Neural cell (in vitro differentiated cells): ENCODE measurements around the gene FAM168B. TPM values are rescaled to one million over a fixed set of nuclear protein-coding genes. Genes with fewer than 3 reads are reported as not detected.
"Not testable (repeated sequence)": the region's sequence is repeated elsewhere in the genome, so short reads cannot be mapped to it uniquely, and the experiment has no call there.

Source experiments
- H2AFZ ChIP-seq: fragments of 200-600, 300-800 bp; sonication (generic), shearing (Covaris generic); 2 replicates; pipeline ENCODE4 v1.6.0; 2014; ENCODE audit warnings: low read depth, mild to moderate bottlenecking, antibody characterized with exemption, low read length, moderate library complexity
- H3F3A ChIP-seq: fragments of 200-600 bp; shearing (Covaris generic); 2 replicates; pipeline ENCODE4 v1.6.1; 2016; ENCODE audit warnings: mild to moderate bottlenecking, moderate library complexity, mixed read lengths, antibody characterized with exemption, low read length; ENCODE audit not compliant: insufficient read depth, poor library complexity, severe bottlenecking
- H3K27ac ChIP-seq: fragments of 200-600, 300-800 bp; sonication (generic), shearing (Covaris generic); 2 replicates; pipeline ENCODE4 v1.5.1; 2014; ENCODE audit warnings: mild to moderate bottlenecking, low read length, moderate library complexity
- H3K27me3 ChIP-seq: fragments of 300-800, 200-600 bp; sonication (generic), shearing (Covaris generic); 2 replicates; pipeline ENCODE4 v1.6.0; 2014; ENCODE audit warnings: mild to moderate bottlenecking, low read depth, low read length, moderate library complexity; ENCODE audit not compliant: insufficient read depth
- H3K36me3 ChIP-seq: fragments of 300-800, 200-600 bp; sonication (generic), shearing (Covaris generic); 2 replicates; pipeline ENCODE4 v1.5.1; 2014; ENCODE audit warnings: mild to moderate bottlenecking, antibody characterized with exemption, low read length, moderate library complexity; ENCODE audit not compliant: insufficient read depth
- H3K4me2 ChIP-seq: fragments of 300-800, 200-600 bp; sonication (generic), shearing (Covaris generic); 2 replicates; pipeline ENCODE4 v1.6.0; 2014; ENCODE audit warnings: mild to moderate bottlenecking, low read length
- H3K4me3 ChIP-seq: fragments of 300-800, 200-600 bp; sonication (generic), shearing (Covaris generic); 2 replicates; pipeline ENCODE4 v1.5.1; 2014; ENCODE audit warnings: mild to moderate bottlenecking, low read length, moderate library complexity
- H3K79me2 ChIP-seq: fragments of 200-600 bp; shearing (Covaris generic); replicated peaks from 2 replicates; pipeline ENCODE4 v1.6.0; 2014; ENCODE audit warnings: mild to moderate bottlenecking, low read length, moderate library complexity; ENCODE audit not compliant: insufficient read depth
- H3K9ac ChIP-seq: fragments of 300-800, 200-600 bp; sonication (generic), shearing (Covaris generic); 2 replicates; pipeline ENCODE4 v1.6.1; 2016; ENCODE audit warnings: mild to moderate bottlenecking, low read length, mixed read lengths
- H3K9me2 ChIP-seq: fragments of 200-600 bp; shearing (Covaris generic); 2 replicates; pipeline ENCODE4 v1.6.1; 2016; ENCODE audit warnings: mild to moderate bottlenecking, low read length, mixed read lengths; ENCODE audit not compliant: insufficient read depth
- H3K9me3 ChIP-seq: fragments of 200-600, 300-800 bp; sonication (generic), shearing (Covaris generic); 2 replicates; pipeline ENCODE4 v1.6.1; 2016; ENCODE audit warnings: mild to moderate bottlenecking, mixed run types, low read length, moderate library complexity, mixed read lengths
- H4K20me1 ChIP-seq: fragments of 200-600 bp; shearing (Covaris generic); 2 replicates; pipeline ENCODE4 v1.6.1; 2016; ENCODE audit warnings: mild to moderate bottlenecking, mixed run types; ENCODE audit not compliant: insufficient read depth
- CTCF ChIP-seq: fragments of 450-650 bp; IDR thresholded peaks from 2 replicates; pipeline ENCODE4 v1.5.1; 2014; ENCODE audit warnings: antibody characterized with exemption, mild to moderate bottlenecking, moderate library complexity; ENCODE audit not compliant: poor library complexity, severe bottlenecking
- EP300 ChIP-seq: fragments of 450-650 bp; conservative IDR thresholded peaks from 2 replicates; pipeline ENCODE4 v1.6.1; 2014; ENCODE audit warnings: antibody characterized with exemption, mild to moderate bottlenecking, moderate library complexity; ENCODE audit not compliant: poor library complexity, severe bottlenecking
- EZH2 ChIP-seq: fragments of 200-600, 300-800 bp; shearing (Covaris generic), sonication (generic); IDR thresholded peaks from 2 replicates; pipeline ENCODE4 v1.6.1; 2014; ENCODE audit warnings: antibody characterized with exemption, low read length, borderline replicate concordance, mild to moderate bottlenecking; ENCODE audit not compliant: insufficient read depth, poor library complexity, severe bottlenecking
- MXI1 ChIP-seq: fragments of 450-650 bp; conservative IDR thresholded peaks from 2 replicates; pipeline ENCODE4 v1.6.1; 2014; ENCODE audit warnings: antibody characterized with exemption, mild to moderate bottlenecking; ENCODE audit not compliant: poor library complexity, severe bottlenecking
- POLR2AphosphoS5 ChIP-seq: IDR thresholded peaks from 2 replicates; pipeline ENCODE4 v1.6.1; 2012
- RAD21 ChIP-seq: fragments of 450-650 bp; conservative IDR thresholded peaks from 2 replicates; pipeline ENCODE4 v1.6.1; 2014; ENCODE audit warnings: antibody characterized with exemption, mild to moderate bottlenecking, moderate library complexity
- SMC3 ChIP-seq: fragments of 450-650 bp; conservative IDR thresholded peaks from 2 replicates; pipeline ENCODE4 v1.6.1; 2014; ENCODE audit warnings: antibody characterized with exemption, mild to moderate bottlenecking, moderate library complexity; ENCODE audit not compliant: poor library complexity
- TAF1 ChIP-seq: IDR thresholded peaks from 2 replicates; pipeline ENCODE4 v1.6.1; 2012; ENCODE audit warnings: low read depth
- polyA plus RNA-seq: library from polyadenylated mRNA; depleted of rRNA; stranded (reverse); fragments of >200 nt; gene quantifications from 2 replicates; pipeline ENCODE4 v1.2.3, GENCODE V29; 2014
- TF ChIP-seq, protein P1 (sequence below): IDR thresholded peaks from 2 replicates; pipeline ENCODE4 v1.6.1; 2012; ENCODE audit warnings: borderline replicate concordance

The FAM168B gene
- polyA plus RNA-seq, 1 donor from 2014 or later, result 162 TPM

DNA sequence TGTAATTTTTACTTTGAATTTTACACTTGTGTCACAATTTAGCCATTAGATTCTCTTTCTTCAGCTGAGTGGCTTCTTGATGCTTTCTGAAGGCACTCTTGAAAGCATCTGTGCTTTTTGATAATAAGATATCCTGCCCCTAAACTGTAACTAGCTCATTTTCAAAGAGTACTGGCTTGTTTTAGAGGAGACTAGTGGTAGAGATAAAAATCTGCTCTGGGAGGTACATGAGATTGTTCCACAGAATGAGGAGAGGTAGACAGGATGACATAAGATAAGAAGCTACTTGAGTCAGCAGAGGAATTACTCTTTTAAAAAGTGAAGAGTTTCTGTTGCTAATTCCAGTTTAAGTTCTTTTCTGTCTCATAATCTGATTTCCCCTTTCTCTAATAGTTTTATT lies 22.5 kb upstream of the FAM168B start:
- Histone ChIP-seq H3K9me3 (no peaks in the 10 kb centered on the region), H4K20me1 (no peaks in the 10 kb centered on the region), H2AFZ (no peak overlapping the region), H3K27me3 (no peaks in the 10 kb centered on the region), H3K4me3 (no peak overlapping the region), H3K79me2 (peaks cover 32% of the 10 kb centered on the region), H3F3A (no peaks in the 10 kb centered on the region), H3K4me2 (no peak overlapping the region), H3K9me2 (no peaks in the 10 kb centered on the region), H3K9ac (no peak overlapping the region), H3K36me3 (no peaks in the 10 kb centered on the region), H3K27ac (no peak overlapping the region)
- TF ChIP-seq EP300 (no peak), SMC3 (no peak), EZH2 (no peak), TAF1 (no peak), CTCF (no peak), RAD21 (no peak), MXI1 (no peak), POLR2AphosphoS5 (no peak)
- TF ChIP-seq, protein P1, sequence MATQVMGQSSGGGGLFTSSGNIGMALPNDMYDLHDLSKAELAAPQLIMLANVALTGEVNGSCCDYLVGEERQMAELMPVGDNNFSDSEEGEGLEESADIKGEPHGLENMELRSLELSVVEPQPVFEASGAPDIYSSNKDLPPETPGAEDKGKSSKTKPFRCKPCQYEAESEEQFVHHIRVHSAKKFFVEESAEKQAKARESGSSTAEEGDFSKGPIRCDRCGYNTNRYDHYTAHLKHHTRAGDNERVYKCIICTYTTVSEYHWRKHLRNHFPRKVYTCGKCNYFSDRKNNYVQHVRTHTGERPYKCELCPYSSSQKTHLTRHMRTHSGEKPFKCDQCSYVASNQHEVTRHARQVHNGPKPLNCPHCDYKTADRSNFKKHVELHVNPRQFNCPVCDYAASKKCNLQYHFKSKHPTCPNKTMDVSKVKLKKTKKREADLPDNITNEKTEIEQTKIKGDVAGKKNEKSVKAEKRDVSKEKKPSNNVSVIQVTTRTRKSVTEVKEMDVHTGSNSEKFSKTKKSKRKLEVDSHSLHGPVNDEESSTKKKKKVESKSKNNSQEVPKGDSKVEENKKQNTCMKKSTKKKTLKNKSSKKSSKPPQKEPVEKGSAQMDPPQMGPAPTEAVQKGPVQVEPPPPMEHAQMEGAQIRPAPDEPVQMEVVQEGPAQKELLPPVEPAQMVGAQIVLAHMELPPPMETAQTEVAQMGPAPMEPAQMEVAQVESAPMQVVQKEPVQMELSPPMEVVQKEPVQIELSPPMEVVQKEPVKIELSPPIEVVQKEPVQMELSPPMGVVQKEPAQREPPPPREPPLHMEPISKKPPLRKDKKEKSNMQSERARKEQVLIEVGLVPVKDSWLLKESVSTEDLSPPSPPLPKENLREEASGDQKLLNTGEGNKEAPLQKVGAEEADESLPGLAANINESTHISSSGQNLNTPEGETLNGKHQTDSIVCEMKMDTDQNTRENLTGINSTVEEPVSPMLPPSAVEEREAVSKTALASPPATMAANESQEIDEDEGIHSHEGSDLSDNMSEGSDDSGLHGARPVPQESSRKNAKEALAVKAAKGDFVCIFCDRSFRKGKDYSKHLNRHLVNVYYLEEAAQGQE, result no peak

DNA sequence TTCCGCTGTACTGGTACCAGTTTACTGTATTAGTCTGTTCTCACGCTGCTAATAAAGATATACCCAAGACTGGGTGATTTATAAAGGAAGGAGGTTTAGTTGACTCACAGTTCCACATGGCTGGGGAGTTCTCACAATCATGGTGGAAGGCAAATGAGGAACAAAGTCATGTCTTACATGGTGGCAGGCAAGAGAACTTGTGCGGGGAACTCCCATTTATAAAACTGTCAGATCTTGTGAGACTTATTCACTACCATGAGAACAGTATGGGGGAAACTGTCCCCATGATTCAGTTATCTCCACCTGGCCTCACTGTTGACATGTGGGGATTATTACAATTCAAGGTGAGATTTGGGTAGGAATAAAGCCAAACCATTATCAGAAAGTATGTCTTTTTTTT lies 21.7 kb upstream of the FAM168B start:
- not testable (repeated sequence) for H3F3A ChIP-seq, H3K9me3 ChIP-seq, H3K9me2 ChIP-seq, H3K4me2 ChIP-seq, H3K27ac ChIP-seq, H3K4me3 ChIP-seq, H3K36me3 ChIP-seq, H3K9ac ChIP-seq, H4K20me1 ChIP-seq, H2AFZ ChIP-seq, H3K27me3 ChIP-seq
- peaks cover 38% of the 10 kb centered on the region for H3K79me2 ChIP-seq

GRCh38 chr2:131113566-131114227 lies 20.4 kb upstream of the FAM168B start:
- H3K79me2 ChIP-seq, result peaks cover 42% of the 10 kb centered on the region
- no peaks in the 10 kb centered on the region for H4K20me1 ChIP-seq
- H3F3A ChIP-seq, result no peaks in the 10 kb centered on the region
- no peaks in the 10 kb centered on the region for H3K9me2 ChIP-seq
- H2AFZ ChIP-seq, result no peak overlapping the region
- H3K4me3 ChIP-seq, result no peak overlapping the region
- H3K27ac ChIP-seq, result no peak overlapping the region
- no peaks in the 10 kb centered on the region for H3K27me3 ChIP-seq
- H3K4me2 ChIP-seq, result no peak overlapping the region
- no peak overlapping the region for H3K9ac ChIP-seq
- TF ChIP-seq EP300 (no peak), EZH2 (no peak)
- H3K36me3 ChIP-seq, result no peaks in the 10 kb centered on the region
- no peaks in the 10 kb centered on the region for H3K9me3 ChIP-seq
